HG03159 (cell line): ENCODE measurements around the gene STRIT1.

Experiments
- ATAC-seq: cut with Tn5 transposase; IDR thresholded peaks from one replicate; pipeline ENCODE4 v1.9.1; 2021; ENCODE audit warnings: mild to moderate bottlenecking, moderate library complexity; ENCODE audit not compliant: unreplicated experiment

STRIT1 gene

GRCh38 chr3:155293516-155293915, at the start of gene STRIT1:
STRIT1 (minus strand) TSS chr3:155293683.
- ATAC-seq = no peak

DNA sequence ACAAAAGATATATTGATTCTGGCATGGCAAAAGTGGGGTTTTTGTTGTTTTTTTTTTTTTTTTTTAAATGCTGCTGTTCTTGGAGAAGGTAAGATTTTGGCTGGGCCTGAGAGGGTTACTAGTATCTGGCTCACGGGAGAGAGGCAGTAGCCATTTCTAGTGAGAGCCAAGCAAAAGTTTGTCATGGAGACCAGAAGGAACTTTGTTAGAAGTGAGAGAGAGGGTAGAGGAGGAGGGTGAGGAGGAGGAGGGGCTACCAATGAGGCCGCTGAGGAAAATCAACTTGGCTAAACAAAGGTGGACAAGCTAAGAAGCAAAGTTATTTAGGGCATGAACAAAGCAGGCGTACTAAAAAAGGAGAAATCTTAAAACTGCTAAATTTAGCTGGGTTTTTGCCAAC, 48.9 kb upstream of the STRIT1 start:
- ATAC-seq = no peak

DNA sequence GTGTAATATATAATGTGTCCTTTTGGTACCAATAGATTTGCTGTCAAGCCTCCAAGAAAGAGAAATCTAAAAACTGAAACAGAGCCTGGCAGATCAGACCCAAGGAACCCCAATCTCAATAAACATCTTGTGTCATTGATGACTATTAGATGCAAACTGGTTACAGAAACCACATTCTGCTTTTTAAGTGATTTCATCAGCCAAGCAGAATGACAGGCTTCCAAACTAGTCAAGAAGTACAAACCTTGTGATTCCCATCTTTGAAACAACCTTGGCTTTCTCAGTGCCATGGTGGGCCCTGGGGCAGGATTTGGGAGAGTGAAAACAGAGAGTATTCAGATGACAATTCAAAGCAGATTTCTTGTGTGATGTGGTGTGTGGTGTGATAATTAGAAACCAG, 45.6 kb upstream of the STRIT1 start:
- ATAC-seq = no peak

DNA sequence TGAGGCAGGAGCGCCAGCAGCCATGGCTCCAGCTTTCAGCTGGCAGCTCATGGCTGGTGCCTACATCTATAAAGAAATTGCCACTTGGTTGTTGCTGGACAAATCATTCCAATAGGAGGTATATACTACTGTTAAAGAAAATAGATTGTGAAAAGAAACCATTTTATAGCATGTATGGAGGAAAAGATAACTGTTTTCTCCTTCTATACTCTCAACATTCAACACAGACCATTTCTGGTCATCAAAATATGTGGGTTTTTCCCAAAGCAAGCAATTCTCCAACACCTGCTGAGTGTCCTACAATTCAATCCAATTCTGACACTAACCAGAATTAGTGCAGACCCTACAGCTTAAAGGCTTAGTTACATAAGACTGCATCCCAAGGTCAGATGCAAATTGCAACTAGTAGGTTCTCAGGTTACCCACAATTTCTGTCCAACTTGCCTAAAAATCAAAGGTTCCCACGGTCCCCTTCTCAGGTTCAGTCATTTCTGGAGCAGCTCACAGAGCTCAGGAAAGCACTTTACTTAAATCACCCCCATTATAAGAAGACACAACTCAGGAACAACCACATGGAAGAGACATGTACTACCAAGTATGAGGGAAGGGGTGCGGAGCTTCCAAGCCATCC, 42.4 kb upstream of the STRIT1 start:
- peak; percentile 43 for ATAC-seq

GRCh38 chr3:155334914-155335723, 41.6 kb upstream of the STRIT1 start:
- ATAC-seq = peak; percentile 97

GRCh38 chr3:155334215-155334913, 40.9 kb upstream of the STRIT1 start:
- ATAC-seq = no peak

DNA sequence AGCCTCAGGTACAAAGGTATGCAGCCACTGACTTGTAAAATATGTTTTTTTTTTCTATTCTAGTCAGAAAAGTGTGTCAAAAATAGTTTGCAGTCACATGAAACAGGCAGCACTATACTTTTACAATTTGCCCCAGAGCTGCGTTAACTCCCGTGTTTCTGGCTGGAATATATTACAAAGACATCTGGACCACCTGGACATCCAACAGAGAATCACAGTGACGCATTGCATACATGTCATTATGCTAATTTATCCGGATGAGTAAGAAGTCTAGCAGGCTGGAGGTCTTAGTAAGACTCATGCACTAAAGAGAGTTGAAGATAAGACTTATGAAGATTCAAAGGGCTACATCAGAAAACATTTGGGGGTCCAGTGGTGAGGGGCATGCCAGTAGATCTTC, 39.2 kb upstream of the STRIT1 start:
- ATAC-seq = no peak

DNA sequence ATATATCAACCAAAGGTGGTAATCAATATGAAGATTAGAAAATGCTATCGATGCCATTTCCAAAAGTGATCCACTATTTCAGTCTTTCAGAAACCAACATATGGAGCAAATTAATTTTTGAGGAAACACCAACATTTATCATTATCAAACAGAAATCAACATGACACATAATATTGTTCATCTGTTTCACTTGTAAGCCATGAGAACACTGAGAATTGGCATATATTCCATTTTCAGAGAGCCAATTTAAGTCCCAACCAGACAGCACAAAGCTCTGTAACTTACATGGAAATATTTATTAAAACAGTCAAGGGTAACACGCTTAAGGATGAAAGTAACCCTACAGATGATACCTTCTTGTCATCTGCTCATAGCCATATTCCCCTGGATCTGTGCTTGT, 37.6 kb upstream of the STRIT1 start:
- no peak for ATAC-seq

DNA sequence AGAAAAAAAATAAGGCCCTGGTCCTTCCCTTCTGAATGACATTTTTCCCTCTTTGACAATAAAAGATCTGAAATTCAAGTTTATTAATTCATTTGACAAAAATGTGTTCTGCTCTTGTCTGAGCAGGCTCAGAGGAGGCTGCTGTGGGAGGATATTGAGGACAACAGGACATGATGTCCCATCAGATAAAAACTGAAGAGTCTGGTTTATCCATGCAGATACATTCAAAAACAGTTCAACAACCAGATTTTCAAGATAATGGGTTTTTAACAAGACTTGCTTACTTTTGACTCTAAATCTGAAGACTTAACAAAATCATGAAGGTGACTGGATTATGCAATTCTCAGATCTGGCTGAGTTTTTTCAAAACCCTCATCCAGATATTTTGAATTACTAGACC, 36.9 kb upstream of the STRIT1 start:
- no peak for ATAC-seq

DNA sequence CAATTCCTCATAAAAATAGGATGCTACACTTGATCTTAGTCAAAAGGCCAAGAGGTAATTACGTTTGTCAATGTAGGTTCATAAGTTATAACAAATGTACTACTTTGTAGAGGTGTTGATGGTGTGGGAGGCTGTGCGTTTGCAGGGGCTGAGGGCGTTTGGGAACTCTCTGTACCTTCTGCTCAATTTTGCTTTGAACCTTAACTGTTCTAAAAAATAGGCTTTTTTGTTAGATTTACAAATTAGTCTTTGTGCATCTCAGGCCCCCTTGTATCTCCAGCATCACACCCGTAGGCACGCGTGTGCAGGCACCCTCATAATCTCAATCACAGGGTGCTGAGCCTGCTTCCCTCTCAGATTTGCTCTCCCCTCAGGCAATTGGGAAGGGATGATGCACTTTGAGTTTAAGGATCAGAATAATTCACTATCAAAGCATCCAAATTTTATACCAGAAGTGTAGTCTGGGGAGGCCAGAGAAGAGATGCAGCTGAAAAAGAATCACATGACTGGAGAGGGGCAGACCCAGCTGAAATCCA, 36.1 kb upstream of the STRIT1 start:
- no peak for ATAC-seq

- ATAC-seq = no peak
These were observed 34.4 kb upstream of the STRIT1 start for GRCh38 chr3:155327871-155328270.

DNA sequence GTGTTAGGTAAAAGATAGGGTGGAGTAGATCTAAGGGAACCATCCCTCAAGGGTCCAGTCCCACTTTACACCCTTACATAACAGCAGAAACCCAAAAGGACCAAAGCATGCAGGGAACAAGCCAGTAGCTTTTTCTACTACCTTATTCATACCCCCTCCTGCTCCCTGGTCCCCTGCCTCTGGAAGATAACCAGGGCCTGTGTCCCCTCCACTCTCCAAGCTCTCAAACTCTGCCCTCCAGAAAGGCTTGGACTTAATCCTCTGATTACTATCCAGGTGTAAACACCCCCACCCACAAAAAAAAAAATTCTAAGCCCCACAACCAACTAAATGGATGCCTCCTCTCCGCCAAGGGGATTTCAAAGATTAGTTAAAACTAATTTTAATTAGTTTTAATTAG, 33.9 kb upstream of the STRIT1 start:
- ATAC-seq = no peak

GRCh38 chr3:155326901-155327300, 33.4 kb upstream of the STRIT1 start:
- no peak for ATAC-seq

DNA sequence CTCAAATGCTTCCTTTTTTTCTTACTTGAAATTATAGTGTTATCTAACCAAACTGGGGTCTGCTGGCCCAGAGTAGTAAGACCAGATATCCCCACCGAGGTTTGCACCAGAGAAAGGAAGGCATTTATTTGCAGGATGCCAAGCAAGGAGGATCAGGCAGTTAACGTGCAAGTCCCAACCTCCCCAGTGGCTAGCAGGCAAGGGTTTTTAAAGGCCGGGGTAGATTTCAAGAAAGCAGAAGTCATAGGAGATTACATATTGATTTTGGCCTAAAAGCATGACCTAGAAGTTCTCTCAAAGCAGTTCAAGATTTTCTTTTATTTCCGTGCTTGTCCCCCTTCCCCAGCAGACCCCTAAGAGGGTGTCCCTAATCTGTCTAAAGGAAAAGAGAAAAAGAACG, 32.8 kb upstream of the STRIT1 start:
- ATAC-seq = no peak

- ATAC-seq = no peak
These were observed 31.9 kb upstream of the STRIT1 start for GRCh38 chr3:155325263-155325835.

DNA sequence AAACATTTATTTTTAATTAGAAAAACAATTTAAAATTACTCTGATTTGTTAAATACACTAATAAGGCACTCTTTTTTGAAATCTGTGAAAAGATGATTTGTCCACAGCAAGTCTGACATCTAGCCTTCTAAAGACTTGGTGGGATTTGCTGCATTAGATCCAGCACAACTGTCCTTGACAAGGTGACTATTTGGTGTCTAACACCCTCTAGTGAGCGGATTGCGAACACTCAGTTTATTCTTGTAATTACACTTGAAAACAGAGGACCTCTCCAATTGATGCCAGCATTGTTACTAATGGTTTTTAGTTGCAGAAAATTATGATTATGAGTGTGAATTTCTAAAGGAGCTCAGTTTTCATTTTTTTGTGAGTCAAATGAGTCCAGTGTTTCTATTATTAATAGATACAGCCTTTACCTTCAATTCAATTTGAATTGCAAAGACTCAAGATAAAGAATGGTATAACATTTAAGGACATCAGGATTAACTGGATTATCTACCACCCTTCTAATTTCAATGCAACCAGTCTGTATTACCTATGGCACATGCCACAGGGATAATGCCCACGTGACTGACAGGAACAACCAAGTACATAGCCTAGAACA, 29.7 kb upstream of the STRIT1 start:
- ATAC-seq = peak; percentile 88

GRCh38 chr3:155321418-155321817, 27.9 kb upstream of the STRIT1 start:
- ATAC-seq = no peak

DNA sequence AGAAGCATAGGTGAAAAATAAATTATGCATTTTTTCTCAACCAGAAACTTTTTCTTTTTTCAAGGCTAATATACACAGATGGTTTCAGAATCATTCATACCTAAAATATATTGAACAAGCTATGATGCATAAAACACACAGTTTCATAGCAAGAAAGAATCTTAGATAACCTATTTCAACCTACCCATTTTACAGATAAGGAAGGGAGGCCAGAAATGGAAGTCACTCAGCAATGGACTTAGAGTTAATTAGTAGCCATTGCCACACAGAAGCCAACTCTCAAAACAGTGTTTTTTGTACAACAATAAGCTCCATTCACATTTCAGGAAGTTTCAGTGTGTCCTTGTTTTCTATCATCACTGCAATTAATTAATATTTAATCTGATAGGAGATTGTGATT, 27.5 kb upstream of the STRIT1 start:
- ATAC-seq = no peak

DNA sequence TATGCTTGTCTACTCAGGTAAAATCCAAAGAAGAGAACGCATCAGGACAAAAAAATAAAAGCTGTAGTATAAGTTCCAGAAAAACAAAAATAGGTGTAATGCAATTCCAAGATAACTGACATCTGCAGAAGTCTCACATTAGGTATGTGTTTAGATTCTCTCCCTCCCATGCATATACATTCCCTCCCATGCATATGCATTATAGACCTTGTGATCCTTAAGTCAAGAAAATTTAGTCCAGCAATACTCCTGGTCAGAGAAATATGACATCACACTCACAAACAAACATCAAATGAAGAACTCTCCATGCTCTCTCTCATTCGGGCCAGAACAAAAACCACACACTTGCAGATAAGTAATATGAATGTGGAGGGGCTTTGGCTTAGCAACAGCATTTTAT, 25.3 kb upstream of the STRIT1 start:
- no peak for ATAC-seq

DNA sequence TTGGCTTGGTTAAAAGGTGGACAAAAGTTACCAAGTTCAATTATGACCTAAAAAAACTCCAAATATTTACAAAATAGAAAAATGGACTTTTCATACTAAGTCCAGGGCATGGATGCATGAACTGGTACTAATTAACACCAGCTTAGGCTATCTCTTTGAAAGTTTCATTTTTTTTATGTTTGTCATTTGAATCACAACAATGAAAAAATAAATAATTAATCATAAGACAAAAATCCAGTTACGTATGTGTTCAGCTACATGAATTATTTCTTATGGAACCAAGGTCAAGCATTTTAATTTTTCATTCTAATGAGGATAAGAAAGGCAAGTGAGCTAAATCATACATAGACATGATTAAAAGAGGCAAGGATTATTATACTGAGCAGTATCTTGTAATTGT, 23.7 kb upstream of the STRIT1 start:
- no peak for ATAC-seq

DNA sequence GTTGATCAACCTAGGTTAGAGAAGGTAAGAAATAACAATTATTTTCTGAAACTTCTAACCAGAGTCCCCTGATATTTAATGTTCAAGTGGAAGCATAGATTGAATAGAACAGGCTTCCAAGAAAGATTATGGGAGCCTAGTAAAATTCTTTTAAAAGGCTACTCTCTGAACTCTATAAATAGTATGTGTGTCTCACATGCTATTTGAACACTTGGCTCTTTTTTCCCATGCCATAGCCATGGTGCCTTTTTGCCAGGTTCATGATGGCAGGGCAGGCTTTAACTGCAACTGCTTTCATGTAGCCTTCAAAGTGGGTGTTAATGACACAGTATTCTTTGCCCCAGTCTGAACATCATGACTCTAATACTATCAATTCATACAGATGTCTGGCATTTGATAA, 22.9 kb upstream of the STRIT1 start:
- no peak for ATAC-seq
